Panc1 (cell line): ENCODE measurements around the gene TGFB1I1.
A peak's percentile ranks its signal among the peaks of the same experiment; 100 is the strongest.

Experiments
- POLR2AphosphoS5 ChIP-seq: IDR thresholded peaks from 2 replicates; pipeline ENCODE4 v1.6.1; 2012; ENCODE audit warnings: mild to moderate bottlenecking, low read depth, low read length, moderate library complexity
- TCF7L2 ChIP-seq: IDR thresholded peaks from 2 replicates; pipeline ENCODE4 v1.6.1; 2011; ENCODE audit warnings: mild to moderate bottlenecking, low read depth, low read length, inconsistent platforms
- TF ChIP-seq, protein P1 (sequence below): fragments of 450-650 bp; IDR thresholded peaks from 2 replicates; pipeline ENCODE4 v1.5.1; 2017; ENCODE audit warnings: mild to moderate bottlenecking
- TF ChIP-seq, protein P2 (sequence below), 2 experiments: IDR thresholded peaks; 2 replicates each; pipeline ENCODE4 v1.6.1; 2011 to 2012; ENCODE audit warnings: low read depth in 2 of 2, control low read depth in 1 of 2, low read length in 1 of 2, mild to moderate bottlenecking in 1 of 2, moderate library complexity in 1 of 2; ENCODE audit not compliant: insufficient read depth in 1 of 2

DNA sequence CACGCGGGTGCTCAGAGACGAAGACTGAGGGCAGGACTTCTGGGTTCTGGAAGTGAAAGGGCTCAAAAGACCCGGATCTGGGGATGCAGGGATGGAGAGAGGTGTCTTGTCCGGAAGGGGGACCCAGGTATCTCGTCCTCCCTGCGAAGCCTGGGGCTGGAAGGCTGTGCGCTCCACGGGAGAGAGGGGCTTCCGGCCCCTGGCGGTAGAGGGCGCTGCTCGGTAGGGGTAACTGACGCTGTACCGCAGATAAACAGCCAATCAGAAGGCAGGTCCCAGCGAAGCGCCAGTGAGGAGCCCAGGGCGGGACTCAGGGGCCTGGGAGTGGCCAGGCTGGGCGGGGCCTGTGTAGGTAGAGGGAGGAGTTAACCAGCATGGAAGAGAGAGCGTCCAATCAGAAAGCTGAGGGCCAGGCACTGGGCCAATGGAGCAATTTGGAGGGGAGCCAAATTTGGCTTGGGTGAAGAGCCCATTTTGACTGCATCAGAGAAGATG is 804 bp downstream of the TGFB1I1 start:
- no peak; the same call in 1 of the 2 replicates for TF ChIP-seq POLR2AphosphoS5
- TF ChIP-seq, protein P1, sequence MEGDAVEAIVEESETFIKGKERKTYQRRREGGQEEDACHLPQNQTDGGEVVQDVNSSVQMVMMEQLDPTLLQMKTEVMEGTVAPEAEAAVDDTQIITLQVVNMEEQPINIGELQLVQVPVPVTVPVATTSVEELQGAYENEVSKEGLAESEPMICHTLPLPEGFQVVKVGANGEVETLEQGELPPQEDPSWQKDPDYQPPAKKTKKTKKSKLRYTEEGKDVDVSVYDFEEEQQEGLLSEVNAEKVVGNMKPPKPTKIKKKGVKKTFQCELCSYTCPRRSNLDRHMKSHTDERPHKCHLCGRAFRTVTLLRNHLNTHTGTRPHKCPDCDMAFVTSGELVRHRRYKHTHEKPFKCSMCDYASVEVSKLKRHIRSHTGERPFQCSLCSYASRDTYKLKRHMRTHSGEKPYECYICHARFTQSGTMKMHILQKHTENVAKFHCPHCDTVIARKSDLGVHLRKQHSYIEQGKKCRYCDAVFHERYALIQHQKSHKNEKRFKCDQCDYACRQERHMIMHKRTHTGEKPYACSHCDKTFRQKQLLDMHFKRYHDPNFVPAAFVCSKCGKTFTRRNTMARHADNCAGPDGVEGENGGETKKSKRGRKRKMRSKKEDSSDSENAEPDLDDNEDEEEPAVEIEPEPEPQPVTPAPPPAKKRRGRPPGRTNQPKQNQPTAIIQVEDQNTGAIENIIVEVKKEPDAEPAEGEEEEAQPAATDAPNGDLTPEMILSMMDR, result peak; percentile 86
- TF ChIP-seq, protein P2, sequence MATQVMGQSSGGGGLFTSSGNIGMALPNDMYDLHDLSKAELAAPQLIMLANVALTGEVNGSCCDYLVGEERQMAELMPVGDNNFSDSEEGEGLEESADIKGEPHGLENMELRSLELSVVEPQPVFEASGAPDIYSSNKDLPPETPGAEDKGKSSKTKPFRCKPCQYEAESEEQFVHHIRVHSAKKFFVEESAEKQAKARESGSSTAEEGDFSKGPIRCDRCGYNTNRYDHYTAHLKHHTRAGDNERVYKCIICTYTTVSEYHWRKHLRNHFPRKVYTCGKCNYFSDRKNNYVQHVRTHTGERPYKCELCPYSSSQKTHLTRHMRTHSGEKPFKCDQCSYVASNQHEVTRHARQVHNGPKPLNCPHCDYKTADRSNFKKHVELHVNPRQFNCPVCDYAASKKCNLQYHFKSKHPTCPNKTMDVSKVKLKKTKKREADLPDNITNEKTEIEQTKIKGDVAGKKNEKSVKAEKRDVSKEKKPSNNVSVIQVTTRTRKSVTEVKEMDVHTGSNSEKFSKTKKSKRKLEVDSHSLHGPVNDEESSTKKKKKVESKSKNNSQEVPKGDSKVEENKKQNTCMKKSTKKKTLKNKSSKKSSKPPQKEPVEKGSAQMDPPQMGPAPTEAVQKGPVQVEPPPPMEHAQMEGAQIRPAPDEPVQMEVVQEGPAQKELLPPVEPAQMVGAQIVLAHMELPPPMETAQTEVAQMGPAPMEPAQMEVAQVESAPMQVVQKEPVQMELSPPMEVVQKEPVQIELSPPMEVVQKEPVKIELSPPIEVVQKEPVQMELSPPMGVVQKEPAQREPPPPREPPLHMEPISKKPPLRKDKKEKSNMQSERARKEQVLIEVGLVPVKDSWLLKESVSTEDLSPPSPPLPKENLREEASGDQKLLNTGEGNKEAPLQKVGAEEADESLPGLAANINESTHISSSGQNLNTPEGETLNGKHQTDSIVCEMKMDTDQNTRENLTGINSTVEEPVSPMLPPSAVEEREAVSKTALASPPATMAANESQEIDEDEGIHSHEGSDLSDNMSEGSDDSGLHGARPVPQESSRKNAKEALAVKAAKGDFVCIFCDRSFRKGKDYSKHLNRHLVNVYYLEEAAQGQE (IDR thresholded peaks at IDR 0.05; ENCODE audit: insufficient read depth in 1 of 2, low read depth in 2 of 2, low read length in 1 of 2), result no peak
- TF ChIP-seq TCF7L2, result no peak
